HCT116 (cell line): Measurements from ENCODE around the gene IMPG2. TPM values are rescaled to one million over a fixed set of nuclear protein-coding genes. Genes with fewer than 3 reads are reported as not detected.

Experiments used
- ATAC-seq: fragments of 200-7000 bp; cut with Tn5 transposase; 2 replicates; pipeline ENCODE4 v1.9.1; 2020; ENCODE audit warnings: mild to moderate bottlenecking, moderate library complexity
- BruUV-seq: library from RNA; stranded (reverse); fragments of 400-500 nt; replicated peaks from 2 replicates; lab custom pipeline; 2021; lab: Mats Ljungman, UMichigan
- CTCF ChIA-PET: fragments of 300-600 bp; sonication (Branson Sonifier 250); formaldehyde crosslinking; loops from one replicate; lab custom pipeline; 2021; ENCODE audit warnings: antibody characterized with exemption; lab: Charles Lee
- POLR2A ChIA-PET: fragments of 300-600, 350-600 bp; sonication (Branson Sonifier 250); formaldehyde crosslinking; loops from one replicate; lab custom pipeline; 2021; ENCODE audit warnings: antibody characterized with exemption; lab: Charles Lee
- RAD21 ChIA-PET, 2 experiments: fragments of 300-600 bp; sonication (Branson Sonifier 250); formaldehyde crosslinking; loops; one replicate each; lab custom pipeline; 2023; ENCODE audit warnings: low total read pairs in 2 of 2; ENCODE audit not compliant: uncharacterized antibody in 2 of 2, unreplicated experiment in 2 of 2, low non-redundant PET in 1 of 2; lab: Charles Lee
- DNase-seq: peaks from one replicate; pipeline ENCODE4 v3.0.0-alpha.2; 2010; ENCODE audit warnings: low read depth, low spot score
- H2AFZ ChIP-seq: fragments of 200-600 bp; shearing (Covaris generic), sonication (generic); 2 replicates; pipeline ENCODE4 v1.6.1; 2017; ENCODE audit warnings: low read depth, mixed run types, mixed read lengths, antibody characterized with exemption, low read length; ENCODE audit not compliant: poor library complexity, severe bottlenecking
- H3K27ac ChIP-seq: 2 replicates; pipeline ENCODE4 v1.5.1; 2012; ENCODE audit warnings: low read depth, low read length
- H3K27me3 ChIP-seq: fragments of 200-600 bp; sonication (generic); 2 replicates; pipeline ENCODE4 v1.6.1; 2016; ENCODE audit warnings: mixed run types, low read length, mixed read lengths; ENCODE audit not compliant: insufficient read depth
- H3K36me3 ChIP-seq, 2 experiments: fragments of 200-500 bp in 1 of 2; fragments of 200-600 bp in 1 of 2; sonication (Bioruptor generic) in 1 of 2; sonication (generic) in 1 of 2; 2 replicates each; pipeline versions ENCODE4 v1.5.1 to v1.6.1; 2014 to 2016; ENCODE audit warnings: low read length in 2 of 2, inconsistent platforms in 1 of 2, mixed read lengths in 1 of 2, mixed run types in 1 of 2; ENCODE audit not compliant: insufficient read depth in 2 of 2, control insufficient read depth in 1 of 2
- H3K4me1 ChIP-seq, 2 experiments: fragments of 200-600 bp in 1 of 2; sonication (generic) in 1 of 2; 2 replicates each; pipeline versions ENCODE4 v1.5.1 to v1.6.1; 2012 to 2017; ENCODE audit warnings: low read length in 2 of 2, inconsistent platforms in 1 of 2, mild to moderate bottlenecking in 1 of 2, mixed read lengths in 1 of 2, mixed run types in 1 of 2, moderate library complexity in 1 of 2; ENCODE audit not compliant: insufficient read depth in 2 of 2, control insufficient read depth in 1 of 2
- H3K4me2 ChIP-seq: fragments of 200-600 bp; sonication (generic); 2 replicates; pipeline ENCODE4 v1.6.1; 2017; ENCODE audit warnings: mixed run types, low read length, mixed read lengths
- H3K4me3 ChIP-seq, 2 experiments: fragments of 200-600 bp in 1 of 2; sonication (generic) in 1 of 2; replicated peaks in 1 of 2; 2 replicates each; pipeline ENCODE4 v1.5.1; 2011 to 2016; ENCODE audit warnings: low read length in 2 of 2, control low read depth in 1 of 2, low read depth in 1 of 2, mild to moderate bottlenecking in 1 of 2, mixed read lengths in 1 of 2, mixed run types in 1 of 2
- H3K79me2 ChIP-seq: fragments of 200-600 bp; sonication (generic); 2 replicates; pipeline ENCODE4 v1.6.1; 2017; ENCODE audit warnings: mild to moderate bottlenecking, mixed run types, low read length, moderate library complexity, mixed read lengths; ENCODE audit not compliant: insufficient read depth
- H3K9ac ChIP-seq: fragments of 200-600 bp; sonication (generic); 2 replicates; pipeline ENCODE4 v1.6.1; 2016; ENCODE audit warnings: low read length, mixed read lengths
- H3K9me2 ChIP-seq: fragments of 200-600 bp; sonication (generic), shearing (Covaris generic); 2 replicates; pipeline ENCODE4 v1.6.1; 2017; ENCODE audit warnings: mixed run types, mild to moderate bottlenecking, moderate library complexity; ENCODE audit not compliant: insufficient read depth
- H3K9me3 ChIP-seq, 2 experiments: fragments of 200-500 bp in 1 of 2; fragments of 200-600 bp in 1 of 2; sonication (Bioruptor generic) in 1 of 2; sonication (generic) in 1 of 2; 2 replicates each; pipeline ENCODE4 v1.6.1; 2014 to 2017; ENCODE audit warnings: low read length in 2 of 2, mixed read lengths in 2 of 2, inconsistent platforms in 1 of 2, low read depth in 1 of 2, mild to moderate bottlenecking in 1 of 2, mixed run types in 1 of 2, moderate library complexity in 1 of 2; ENCODE audit not compliant: control insufficient read depth in 1 of 2, insufficient read depth in 1 of 2
- H4K20me1 ChIP-seq: fragments of 200-600 bp; sonication (generic), shearing (Covaris generic); 2 replicates; pipeline ENCODE4 v1.6.1; 2017; ENCODE audit warnings: mixed run types, mild to moderate bottlenecking, moderate library complexity; ENCODE audit not compliant: insufficient read depth
- CBX3 ChIP-seq: IDR thresholded peaks from 2 replicates; pipeline ENCODE4 v1.6.1; 2012; ENCODE audit warnings: low read depth
- ELF1 ChIP-seq: IDR thresholded peaks from 2 replicates; pipeline ENCODE4 v1.6.1; 2012; ENCODE audit warnings: low read depth, borderline replicate concordance
- EZH2phosphoT487 ChIP-seq: fragments of 200-600 bp; IDR thresholded peaks from 2 replicates; pipeline ENCODE4 v1.6.1; 2018; ENCODE audit warnings: antibody characterized with exemption, borderline replicate concordance
- POLR2A ChIP-seq: IDR thresholded peaks from 2 replicates; pipeline ENCODE4 v1.7.0; 2011; ENCODE audit warnings: borderline replicate concordance; ENCODE audit not compliant: insufficient read depth, insufficient read length; ENCODE audit errors: extremely low read depth
- POLR2AphosphoS5 ChIP-seq: IDR thresholded peaks from 2 replicates; pipeline ENCODE4 v1.6.1; 2011; ENCODE audit warnings: mild to moderate bottlenecking, low read depth, low read length, moderate library complexity
- SIN3A ChIP-seq: IDR thresholded peaks from 2 replicates; pipeline ENCODE4 v1.6.1; 2012; ENCODE audit warnings: low read depth
- SRF ChIP-seq: IDR thresholded peaks from 2 replicates; pipeline ENCODE4 v1.6.1; 2012; ENCODE audit warnings: low read depth
- intact Hi-C: fragments of 100-400 bp; cut with micrococcal nuclease; formaldehyde crosslinking; loops from 2 replicates; pipeline ENCODE4 v1.10.0; 2022
- total RNA-seq: library from RNA; stranded (reverse); gene quantifications from one replicate; pipeline ENCODE4 v1.2.1, GENCODE V29; 2021; ENCODE audit not compliant: unreplicated experiment
- TF ChIP-seq, protein P1 (sequence below): IDR thresholded peaks from 2 replicates; pipeline ENCODE4 v1.6.1; 2012; ENCODE audit warnings: low read depth
- TF ChIP-seq, protein P2 (sequence below): IDR thresholded peaks from 2 replicates; pipeline ENCODE4 v1.6.1; 2012
- TF ChIP-seq, protein P3 (sequence below): IDR thresholded peaks from 2 replicates; pipeline ENCODE4 v1.6.1; 2011; ENCODE audit warnings: mild to moderate bottlenecking, low read length, moderate library complexity; ENCODE audit not compliant: insufficient replicate concordance; ENCODE audit errors: extremely low read depth

Gene IMPG2
- total RNA-seq, 1 experiment from 2014 or later, result 0.20 TPM

DNA sequence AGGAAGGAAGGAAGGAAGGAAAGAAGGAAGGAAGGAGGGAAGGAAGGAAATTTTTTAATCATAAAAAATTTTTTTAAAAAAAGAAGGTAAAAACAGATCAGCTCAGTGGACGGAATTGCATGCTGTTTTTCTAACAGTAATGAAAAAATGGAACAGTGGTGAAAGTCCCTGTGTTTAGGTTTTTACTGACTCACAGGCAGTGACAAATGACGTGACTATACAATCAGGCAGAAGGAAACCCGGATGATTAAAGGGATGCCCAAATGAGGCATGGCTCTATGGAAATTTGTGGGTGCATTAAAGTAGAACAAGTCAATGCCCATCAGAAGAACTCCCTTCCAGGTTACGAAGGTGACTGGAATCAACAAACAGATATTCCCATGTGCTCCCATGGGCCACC is 135.0 kb downstream of the IMPG2 start:
- BruUV-seq, result no TSS peak
- Histone ChIP-seq H3K27me3 (no peaks in the 10 kb centered on the region), H3K36me3 (no peaks in the 10 kb centered on the region)
- TF ChIP-seq, protein P1, sequence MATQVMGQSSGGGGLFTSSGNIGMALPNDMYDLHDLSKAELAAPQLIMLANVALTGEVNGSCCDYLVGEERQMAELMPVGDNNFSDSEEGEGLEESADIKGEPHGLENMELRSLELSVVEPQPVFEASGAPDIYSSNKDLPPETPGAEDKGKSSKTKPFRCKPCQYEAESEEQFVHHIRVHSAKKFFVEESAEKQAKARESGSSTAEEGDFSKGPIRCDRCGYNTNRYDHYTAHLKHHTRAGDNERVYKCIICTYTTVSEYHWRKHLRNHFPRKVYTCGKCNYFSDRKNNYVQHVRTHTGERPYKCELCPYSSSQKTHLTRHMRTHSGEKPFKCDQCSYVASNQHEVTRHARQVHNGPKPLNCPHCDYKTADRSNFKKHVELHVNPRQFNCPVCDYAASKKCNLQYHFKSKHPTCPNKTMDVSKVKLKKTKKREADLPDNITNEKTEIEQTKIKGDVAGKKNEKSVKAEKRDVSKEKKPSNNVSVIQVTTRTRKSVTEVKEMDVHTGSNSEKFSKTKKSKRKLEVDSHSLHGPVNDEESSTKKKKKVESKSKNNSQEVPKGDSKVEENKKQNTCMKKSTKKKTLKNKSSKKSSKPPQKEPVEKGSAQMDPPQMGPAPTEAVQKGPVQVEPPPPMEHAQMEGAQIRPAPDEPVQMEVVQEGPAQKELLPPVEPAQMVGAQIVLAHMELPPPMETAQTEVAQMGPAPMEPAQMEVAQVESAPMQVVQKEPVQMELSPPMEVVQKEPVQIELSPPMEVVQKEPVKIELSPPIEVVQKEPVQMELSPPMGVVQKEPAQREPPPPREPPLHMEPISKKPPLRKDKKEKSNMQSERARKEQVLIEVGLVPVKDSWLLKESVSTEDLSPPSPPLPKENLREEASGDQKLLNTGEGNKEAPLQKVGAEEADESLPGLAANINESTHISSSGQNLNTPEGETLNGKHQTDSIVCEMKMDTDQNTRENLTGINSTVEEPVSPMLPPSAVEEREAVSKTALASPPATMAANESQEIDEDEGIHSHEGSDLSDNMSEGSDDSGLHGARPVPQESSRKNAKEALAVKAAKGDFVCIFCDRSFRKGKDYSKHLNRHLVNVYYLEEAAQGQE, result no peak
- TF ChIP-seq, protein P2, sequence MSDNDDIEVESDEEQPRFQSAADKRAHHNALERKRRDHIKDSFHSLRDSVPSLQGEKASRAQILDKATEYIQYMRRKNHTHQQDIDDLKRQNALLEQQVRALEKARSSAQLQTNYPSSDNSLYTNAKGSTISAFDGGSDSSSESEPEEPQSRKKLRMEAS, result no peak
- TF ChIP-seq, all 23 proteins: peak for 0
- CTCF ChIA-PET, result no interaction called here
- ATAC-seq, result no peak
- POLR2A ChIA-PET, result no interaction called here
- H3K9me2 ChIP-seq, result no peaks in the 10 kb centered on the region
- no peaks in the 10 kb centered on the region for H3K4me1 ChIP-seq
- DNase-seq, result no peak
- no peaks in the 10 kb centered on the region for H4K20me1 ChIP-seq
- intact Hi-C loops, result no loop called here
- no peaks in the 10 kb centered on the region for H3K9me3 ChIP-seq
- no peak overlapping the region for H3K9ac ChIP-seq
- H3K27ac ChIP-seq, result no peak overlapping the region
- H3K79me2 ChIP-seq, result no peaks in the 10 kb centered on the region
- no peak overlapping the region for H3K4me2 ChIP-seq
- RAD21 ChIA-PET, result no interaction called here
- no peak overlapping the region for H3K4me3 ChIP-seq
- no peak overlapping the region for H2AFZ ChIP-seq

GRCh38 chr3:101184111-101184510 is 136.3 kb downstream of the IMPG2 start:
- POLR2A ChIA-PET, result no interaction called here
- BruUV-seq, result no TSS peak
- no peak for TF ChIP-seq ELF1
- TF ChIP-seq, protein P1, result no peak
- TF ChIP-seq POLR2A, result no peak
- TF ChIP-seq, protein P2, result no peak
- TF ChIP-seq SRF, result no peak
- TF ChIP-seq SIN3A, result no peak
- TF ChIP-seq POLR2AphosphoS5, result no peak
- TF ChIP-seq EZH2phosphoT487, result no peak
- TF ChIP-seq CBX3, result no peak
- TF ChIP-seq, protein P3, sequence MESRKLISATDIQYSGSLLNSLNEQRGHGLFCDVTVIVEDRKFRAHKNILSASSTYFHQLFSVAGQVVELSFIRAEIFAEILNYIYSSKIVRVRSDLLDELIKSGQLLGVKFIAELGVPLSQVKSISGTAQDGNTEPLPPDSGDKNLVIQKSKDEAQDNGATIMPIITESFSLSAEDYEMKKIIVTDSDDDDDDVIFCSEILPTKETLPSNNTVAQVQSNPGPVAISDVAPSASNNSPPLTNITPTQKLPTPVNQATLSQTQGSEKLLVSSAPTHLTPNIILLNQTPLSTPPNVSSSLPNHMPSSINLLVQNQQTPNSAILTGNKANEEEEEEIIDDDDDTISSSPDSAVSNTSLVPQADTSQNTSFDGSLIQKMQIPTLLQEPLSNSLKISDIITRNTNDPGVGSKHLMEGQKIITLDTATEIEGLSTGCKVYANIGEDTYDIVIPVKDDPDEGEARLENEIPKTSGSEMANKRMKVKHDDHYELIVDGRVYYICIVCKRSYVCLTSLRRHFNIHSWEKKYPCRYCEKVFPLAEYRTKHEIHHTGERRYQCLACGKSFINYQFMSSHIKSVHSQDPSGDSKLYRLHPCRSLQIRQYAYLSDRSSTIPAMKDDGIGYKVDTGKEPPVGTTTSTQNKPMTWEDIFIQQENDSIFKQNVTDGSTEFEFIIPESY, result no peak

More at GRCh38 chr3:101184111-101184510, 136.3 kb downstream of the IMPG2 start:
- Histone ChIP-seq H3K4me1 (no peaks in the 10 kb centered on the region), H3K9me2 (no peaks in the 10 kb centered on the region), H3K27me3 (no peaks in the 10 kb centered on the region), H3K9me3 (no peaks in the 10 kb centered on the region), H3K27ac (no peak overlapping the region), H2AFZ (no peak overlapping the region), H3K36me3 (no peaks in the 10 kb centered on the region), H3K4me2 (no peak overlapping the region), H3K79me2 (no peaks in the 10 kb centered on the region), H4K20me1 (no peaks in the 10 kb centered on the region), H3K4me3 (no peak overlapping the region), H3K9ac (no peak overlapping the region)
- ChIA-PET RAD21 (no interaction called here), CTCF (no interaction called here)
- ATAC-seq (no peak), DNase-seq (no peak)
- intact Hi-C loops, result no loop called here
